ENCODE measurements around the gene POLA2. TPM values are rescaled to one million over a fixed set of nuclear protein-coding genes. Genes with fewer than 3 reads are reported as not detected.
A peak's percentile ranks its signal among the peaks of the same experiment; 100 is the strongest.

Gene POLA2
- total and polyA plus RNA-seq, 9 of the 15 experiments (the other 6 are each of a cell fraction or from before 2014, with no cell fraction given) = 2.7 to 134 (median 44.4) TPM

GRCh38 chr11:65314501-65315203, 52.9 kb downstream of the POLA2 start, which contains the start of gene CDC42EP2 (continued):
- TF ChIP-seq, protein P1, sequence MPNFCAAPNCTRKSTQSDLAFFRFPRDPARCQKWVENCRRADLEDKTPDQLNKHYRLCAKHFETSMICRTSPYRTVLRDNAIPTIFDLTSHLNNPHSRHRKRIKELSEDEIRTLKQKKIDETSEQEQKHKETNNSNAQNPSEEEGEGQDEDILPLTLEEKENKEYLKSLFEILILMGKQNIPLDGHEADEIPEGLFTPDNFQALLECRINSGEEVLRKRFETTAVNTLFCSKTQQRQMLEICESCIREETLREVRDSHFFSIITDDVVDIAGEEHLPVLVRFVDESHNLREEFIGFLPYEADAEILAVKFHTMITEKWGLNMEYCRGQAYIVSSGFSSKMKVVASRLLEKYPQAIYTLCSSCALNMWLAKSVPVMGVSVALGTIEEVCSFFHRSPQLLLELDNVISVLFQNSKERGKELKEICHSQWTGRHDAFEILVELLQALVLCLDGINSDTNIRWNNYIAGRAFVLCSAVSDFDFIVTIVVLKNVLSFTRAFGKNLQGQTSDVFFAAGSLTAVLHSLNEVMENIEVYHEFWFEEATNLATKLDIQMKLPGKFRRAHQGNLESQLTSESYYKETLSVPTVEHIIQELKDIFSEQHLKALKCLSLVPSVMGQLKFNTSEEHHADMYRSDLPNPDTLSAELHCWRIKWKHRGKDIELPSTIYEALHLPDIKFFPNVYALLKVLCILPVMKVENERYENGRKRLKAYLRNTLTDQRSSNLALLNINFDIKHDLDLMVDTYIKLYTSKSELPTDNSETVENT (CRISPR knock-in tag; IDR thresholded peaks at IDR 0.05) = peak; percentile 46; the same call in 1 of the 2 replicates
- TF ChIP-seq ZNF263 (CRISPR knock-in tag; IDR thresholded peaks at IDR 0.05; ENCODE audit: borderline replicate concordance) = peak; percentile 19; the same call in 1 of the 2 replicates
- no peak for TF ChIP-seq ATF7 (IDR thresholded peaks at IDR 0.05)
- no peak for TF ChIP-seq SRSF1 (IDR thresholded peaks at IDR 0.05; ENCODE audit: low read depth, low read length)
- TF ChIP-seq, protein P2, sequence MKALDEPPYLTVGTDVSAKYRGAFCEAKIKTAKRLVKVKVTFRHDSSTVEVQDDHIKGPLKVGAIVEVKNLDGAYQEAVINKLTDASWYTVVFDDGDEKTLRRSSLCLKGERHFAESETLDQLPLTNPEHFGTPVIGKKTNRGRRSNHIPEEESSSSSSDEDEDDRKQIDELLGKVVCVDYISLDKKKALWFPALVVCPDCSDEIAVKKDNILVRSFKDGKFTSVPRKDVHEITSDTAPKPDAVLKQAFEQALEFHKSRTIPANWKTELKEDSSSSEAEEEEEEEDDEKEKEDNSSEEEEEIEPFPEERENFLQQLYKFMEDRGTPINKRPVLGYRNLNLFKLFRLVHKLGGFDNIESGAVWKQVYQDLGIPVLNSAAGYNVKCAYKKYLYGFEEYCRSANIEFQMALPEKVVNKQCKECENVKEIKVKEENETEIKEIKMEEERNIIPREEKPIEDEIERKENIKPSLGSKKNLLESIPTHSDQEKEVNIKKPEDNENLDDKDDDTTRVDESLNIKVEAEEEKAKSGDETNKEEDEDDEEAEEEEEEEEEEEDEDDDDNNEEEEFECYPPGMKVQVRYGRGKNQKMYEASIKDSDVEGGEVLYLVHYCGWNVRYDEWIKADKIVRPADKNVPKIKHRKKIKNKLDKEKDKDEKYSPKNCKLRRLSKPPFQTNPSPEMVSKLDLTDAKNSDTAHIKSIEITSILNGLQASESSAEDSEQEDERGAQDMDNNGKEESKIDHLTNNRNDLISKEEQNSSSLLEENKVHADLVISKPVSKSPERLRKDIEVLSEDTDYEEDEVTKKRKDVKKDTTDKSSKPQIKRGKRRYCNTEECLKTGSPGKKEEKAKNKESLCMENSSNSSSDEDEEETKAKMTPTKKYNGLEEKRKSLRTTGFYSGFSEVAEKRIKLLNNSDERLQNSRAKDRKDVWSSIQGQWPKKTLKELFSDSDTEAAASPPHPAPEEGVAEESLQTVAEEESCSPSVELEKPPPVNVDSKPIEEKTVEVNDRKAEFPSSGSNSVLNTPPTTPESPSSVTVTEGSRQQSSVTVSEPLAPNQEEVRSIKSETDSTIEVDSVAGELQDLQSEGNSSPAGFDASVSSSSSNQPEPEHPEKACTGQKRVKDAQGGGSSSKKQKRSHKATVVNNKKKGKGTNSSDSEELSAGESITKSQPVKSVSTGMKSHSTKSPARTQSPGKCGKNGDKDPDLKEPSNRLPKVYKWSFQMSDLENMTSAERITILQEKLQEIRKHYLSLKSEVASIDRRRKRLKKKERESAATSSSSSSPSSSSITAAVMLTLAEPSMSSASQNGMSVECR (CRISPR knock-in tag; IDR thresholded peaks at IDR 0.05) = peak; percentile 59; the same call in 1 of the 2 replicates
- peak; percentile 55; the same call in 1 of the 2 replicates for TF ChIP-seq NCOA6 (IDR thresholded peaks at IDR 0.05)
- TF ChIP-seq, protein P3, sequence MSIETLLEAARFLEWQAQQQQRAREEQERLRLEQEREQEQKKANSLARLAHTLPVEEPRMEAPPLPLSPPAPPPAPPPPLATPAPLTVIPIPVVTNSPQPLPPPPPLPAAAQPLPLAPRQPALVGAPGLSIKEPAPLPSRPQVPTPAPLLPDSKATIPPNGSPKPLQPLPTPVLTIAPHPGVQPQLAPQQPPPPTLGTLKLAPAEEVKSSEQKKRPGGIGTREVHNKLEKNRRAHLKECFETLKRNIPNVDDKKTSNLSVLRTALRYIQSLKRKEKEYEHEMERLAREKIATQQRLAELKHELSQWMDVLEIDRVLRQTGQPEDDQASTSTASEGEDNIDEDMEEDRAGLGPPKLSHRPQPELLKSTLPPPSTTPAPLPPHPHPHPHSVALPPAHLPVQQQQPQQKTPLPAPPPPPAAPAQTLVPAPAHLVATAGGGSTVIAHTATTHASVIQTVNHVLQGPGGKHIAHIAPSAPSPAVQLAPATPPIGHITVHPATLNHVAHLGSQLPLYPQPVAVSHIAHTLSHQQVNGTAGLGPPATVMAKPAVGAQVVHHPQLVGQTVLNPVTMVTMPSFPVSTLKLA (conservative IDR thresholded peaks at IDR 0.05) = no peak
- no peak for TF ChIP-seq HOXB6 (CRISPR knock-in tag; IDR thresholded peaks at IDR 0.05; ENCODE audit: borderline replicate concordance)
- TF ChIP-seq PHF21A (IDR thresholded peaks at IDR 0.05; ENCODE audit: borderline replicate concordance, low read depth) = no peak
- peak; percentile 24 for TF ChIP-seq GABPA (tag; conservative IDR thresholded peaks at IDR 0.05; ENCODE audit: low read depth)
- TF ChIP-seq DEAF1 (CRISPR knock-in tag; IDR thresholded peaks at IDR 0.05) = no peak
- TF ChIP-seq NUFIP1 (IDR thresholded peaks at IDR 0.05; ENCODE audit: partially characterized antibody) = no peak
- TF ChIP-seq TFAP4 (CRISPR knock-in tag; IDR thresholded peaks at IDR 0.05; ENCODE audit: borderline replicate concordance) = peak; percentile 42; the same call in 1 of the 2 replicates
